Breast epithelium (tissue), 4 donors: Measurements from ENCODE around the gene CRY1. TPM values are rescaled to one million over a fixed set of nuclear protein-coding genes. Genes with fewer than 3 reads are reported as not detected.
"Not testable (repeated sequence)": the region's sequence is repeated elsewhere in the genome, so short reads cannot be mapped to it uniquely, and the experiment has no call there.

ENCODE experiments used
- DNase-seq, 2 donors: peaks; one replicate each; pipeline ENCODE4 v3.0.0-alpha.2; 2019; ENCODE audit warnings: low spot score in 2 of 2
- H3K27ac ChIP-seq, 2 donors: fragments of 200-600 bp; sonication (generic) in 1 of 2; one replicate each; pipeline ENCODE4 v1.5.1; 2016 to 2019; ENCODE audit warnings: mild to moderate bottlenecking in 1 of 2
- H3K27me3 ChIP-seq, 2 donors: fragments of 200-600 bp; sonication (generic) in 1 of 2; one replicate each; pipeline versions ENCODE4 v1.5.1 to v1.6.0; 2017 to 2019; ENCODE audit warnings: control low read depth in 1 of 2, mild to moderate bottlenecking in 1 of 2
- H3K36me3 ChIP-seq: fragments of 200-600 bp; one replicate; pipeline ENCODE4 v1.5.1; 2019
- H3K4me1 ChIP-seq, 2 donors: fragments of 200-600 bp; sonication (generic); one replicate each; pipeline ENCODE4 v1.5.1; 2016 to 2019; ENCODE audit warnings: control low read depth in 1 of 2
- H3K4me3 ChIP-seq, 3 donors: fragments of 200-600 bp; sonication (generic); 1 replicate in 2 of 3; 2 replicates in 1 of 3; pipeline ENCODE4 v1.5.1; 2016 to 2019; ENCODE audit warnings: mild to moderate bottlenecking in 3 of 3, moderate library complexity in 2 of 3
- H3K9me3 ChIP-seq, 2 donors: fragments of 200-600 bp; sonication (generic) in 1 of 2; one replicate each; pipeline ENCODE4 v1.5.1; 2016 to 2019; ENCODE audit warnings: control low read depth in 1 of 2
- POLR2A ChIP-seq: fragments of 450-650 bp; IDR thresholded peaks from one replicate; pipeline ENCODE4 v1.6.1; 2016; ENCODE audit warnings: antibody characterized with exemption, mild to moderate bottlenecking, moderate library complexity
- POLR2AphosphoS5 ChIP-seq, 3 donors: sonication (generic); formaldehyde crosslinking; IDR thresholded peaks; one replicate each; pipeline ENCODE4 v1.6.1; 2017; ENCODE audit warnings: antibody characterized with exemption in 3 of 3
- intact Hi-C: fragments of 100-400 bp; cut with DNase I; formaldehyde crosslinking; loops from one replicate; pipeline ENCODE4 v1.15.1; 2023; ENCODE audit warnings: low total_unique reads
- total RNA-seq, 3 donors: library from RNA; depleted of rRNA; stranded (reverse); fragments of >200 nt; gene quantifications; one replicate each; pipeline ENCODE4 v1.1.0, GENCODE V29; 2016
- TF ChIP-seq, protein P1 (sequence below), 3 donors: fragments of 450-650 bp; IDR thresholded peaks; one replicate each; pipeline ENCODE4 v1.5.1; 2016 to 2017; ENCODE audit warnings: antibody characterized with exemption in 3 of 3, mild to moderate bottlenecking in 3 of 3, moderate library complexity in 3 of 3

CRY1 gene
- total RNA-seq, 3 donors from 2014 or later: 24.0 to 81.5 (median 47.5) TPM

DNA sequence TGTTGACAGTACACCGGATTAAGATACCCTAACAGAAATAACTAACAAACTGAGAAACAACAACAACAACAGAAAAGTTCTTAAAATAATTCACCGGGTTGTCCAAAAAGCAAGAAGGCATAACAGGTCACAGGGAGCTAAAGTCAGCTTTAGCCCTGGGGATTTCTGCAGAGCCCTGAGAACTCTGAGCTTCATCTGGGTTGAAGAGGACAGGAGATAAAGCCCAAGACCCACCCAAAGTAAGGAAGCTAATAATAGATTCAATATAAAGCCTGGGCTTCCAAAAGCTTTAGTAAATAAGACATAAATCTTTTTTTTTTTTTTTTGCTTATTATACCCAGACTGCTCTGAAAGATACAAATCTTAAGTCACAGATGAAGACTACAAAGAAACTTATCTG lies 62.3 kb downstream of the CRY1 start:
- H3K27ac ChIP-seq: peak overlapping the region in 1 of 2 donors; percentile 90
- intact Hi-C loops: no loop called here
- no peak overlapping the region for H3K4me3 ChIP-seq
- H3K4me1 ChIP-seq: no peaks in the 10 kb centered on the region
- H3K36me3 ChIP-seq: no peaks in the 10 kb centered on the region
- H3K27me3 ChIP-seq: no peaks in the 10 kb centered on the region
- no peak for TF ChIP-seq POLR2A
- no peak for TF ChIP-seq POLR2AphosphoS5 (IDR thresholded peaks at IDR 0.05)
- TF ChIP-seq, protein P1, sequence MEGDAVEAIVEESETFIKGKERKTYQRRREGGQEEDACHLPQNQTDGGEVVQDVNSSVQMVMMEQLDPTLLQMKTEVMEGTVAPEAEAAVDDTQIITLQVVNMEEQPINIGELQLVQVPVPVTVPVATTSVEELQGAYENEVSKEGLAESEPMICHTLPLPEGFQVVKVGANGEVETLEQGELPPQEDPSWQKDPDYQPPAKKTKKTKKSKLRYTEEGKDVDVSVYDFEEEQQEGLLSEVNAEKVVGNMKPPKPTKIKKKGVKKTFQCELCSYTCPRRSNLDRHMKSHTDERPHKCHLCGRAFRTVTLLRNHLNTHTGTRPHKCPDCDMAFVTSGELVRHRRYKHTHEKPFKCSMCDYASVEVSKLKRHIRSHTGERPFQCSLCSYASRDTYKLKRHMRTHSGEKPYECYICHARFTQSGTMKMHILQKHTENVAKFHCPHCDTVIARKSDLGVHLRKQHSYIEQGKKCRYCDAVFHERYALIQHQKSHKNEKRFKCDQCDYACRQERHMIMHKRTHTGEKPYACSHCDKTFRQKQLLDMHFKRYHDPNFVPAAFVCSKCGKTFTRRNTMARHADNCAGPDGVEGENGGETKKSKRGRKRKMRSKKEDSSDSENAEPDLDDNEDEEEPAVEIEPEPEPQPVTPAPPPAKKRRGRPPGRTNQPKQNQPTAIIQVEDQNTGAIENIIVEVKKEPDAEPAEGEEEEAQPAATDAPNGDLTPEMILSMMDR (IDR thresholded peaks at IDR 0.05): no peak
- H3K9me3 ChIP-seq: no peaks in the 10 kb centered on the region
- no peak for DNase-seq

DNA sequence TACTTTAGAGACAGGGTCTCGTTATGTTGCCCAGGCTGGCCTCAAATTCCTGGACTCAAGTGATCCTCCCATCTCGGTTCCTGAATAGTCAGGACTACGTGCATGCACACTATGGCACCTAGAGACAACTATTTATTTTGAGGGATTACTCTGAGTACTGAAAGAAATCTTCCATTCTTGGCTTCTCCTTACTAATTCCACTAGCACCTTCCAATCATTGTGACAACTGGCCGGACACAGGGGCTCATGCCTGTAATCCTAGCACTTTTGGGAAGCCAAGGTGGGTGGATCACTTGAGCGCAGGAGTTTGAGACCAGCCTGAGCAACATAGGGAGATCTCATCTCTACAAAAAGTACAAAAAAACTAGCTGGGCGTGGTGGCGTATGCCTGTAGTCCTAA lies 64.3 kb downstream of the CRY1 start:
- intact Hi-C loops: no loop called here
- Histone ChIP-seq H3K4me3 (no peak overlapping the region), H3K27ac (peak overlapping the region in 1 of 2 donors; percentile 90), H3K4me1 (no peaks in the 10 kb centered on the region), H3K36me3 (no peaks in the 10 kb centered on the region), H3K9me3 (no peaks in the 10 kb centered on the region), H3K27me3 (no peaks in the 10 kb centered on the region)
- no peak for TF ChIP-seq POLR2AphosphoS5 (IDR thresholded peaks at IDR 0.05)
- TF ChIP-seq POLR2A: no peak
- TF ChIP-seq, protein P1 (IDR thresholded peaks at IDR 0.05): no peak
- DNase-seq: no peak

DNA sequence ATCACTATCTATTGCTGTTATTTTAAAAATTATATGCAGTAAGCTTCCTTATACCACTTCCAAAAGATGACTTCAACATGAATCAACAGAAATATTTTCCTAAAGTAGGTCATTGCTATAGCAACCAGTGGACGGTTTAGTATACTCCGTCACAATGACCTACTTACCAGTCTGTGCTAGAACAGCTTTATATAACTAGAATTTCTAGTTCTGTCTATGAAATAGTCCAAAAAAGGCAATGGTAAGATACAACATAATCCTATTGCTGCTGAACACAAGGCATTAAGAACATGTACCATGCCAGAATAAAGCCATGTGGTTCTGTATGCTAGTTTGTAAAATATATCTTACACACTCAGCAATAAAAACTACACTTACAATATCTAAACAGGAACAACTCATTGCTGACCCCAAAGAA lies 65.7 kb downstream of the CRY1 start:
- peak overlapping the region; percentile 90 to 91 for H3K27ac ChIP-seq
- peak in 1 of 2 donors; percentile 40 for DNase-seq
- H3K27me3 ChIP-seq: no peaks in the 10 kb centered on the region
- no peaks in the 10 kb centered on the region for H3K9me3 ChIP-seq
- no peak overlapping the region for H3K4me3 ChIP-seq
- H3K4me1 ChIP-seq: no peaks in the 10 kb centered on the region
- no peaks in the 10 kb centered on the region for H3K36me3 ChIP-seq
- intact Hi-C loops: no loop called here
- TF ChIP-seq, protein P1 (IDR thresholded peaks at IDR 0.05): no peak
- no peak for TF ChIP-seq POLR2A
- TF ChIP-seq POLR2AphosphoS5 (IDR thresholded peaks at IDR 0.05): peak in 1 of 3 donors; percentile 65

DNA sequence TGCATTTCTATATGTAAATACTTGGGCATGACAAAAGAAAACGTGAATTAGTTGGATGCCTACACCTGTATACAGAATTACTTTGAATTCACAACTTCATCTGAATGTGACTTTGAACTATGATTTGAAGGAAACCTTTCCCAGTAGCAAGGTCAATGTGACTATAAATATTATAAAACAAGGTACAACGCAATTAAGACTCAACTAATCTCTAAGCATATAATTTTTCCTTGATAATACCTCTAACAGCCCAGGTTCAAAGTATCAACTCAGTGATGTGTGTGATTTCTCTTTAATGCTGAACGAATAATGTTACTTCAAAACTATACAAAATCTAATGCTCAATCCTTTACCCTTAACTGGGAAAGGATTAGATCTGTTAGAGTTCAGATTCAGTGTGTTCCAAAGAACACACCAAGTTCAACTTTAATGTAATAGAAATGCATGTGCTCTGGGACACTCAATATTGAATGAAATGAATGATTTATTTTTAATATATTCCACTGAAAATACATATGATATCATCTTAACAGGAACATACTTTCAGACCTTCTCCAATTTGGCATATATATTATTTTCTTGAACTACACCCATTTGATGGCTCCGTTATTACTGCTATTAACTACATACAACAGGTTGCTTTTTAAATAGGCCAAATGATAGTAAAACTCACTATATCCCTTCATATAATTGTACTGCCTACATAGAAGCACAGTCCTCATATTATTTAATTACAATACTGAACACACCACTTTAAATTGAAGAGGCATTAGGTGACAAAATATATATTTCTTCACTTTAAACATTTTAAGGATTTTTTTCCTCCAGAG lies 66.3 kb downstream of the CRY1 start:
- Histone ChIP-seq H3K36me3 (no peaks in the 10 kb centered on the region), H3K27me3 (no peaks in the 10 kb centered on the region), H3K9me3 (no peaks in the 10 kb centered on the region), H3K4me3 (no peak overlapping the region), H3K4me1 (no peaks in the 10 kb centered on the region), H3K27ac (peak overlapping the region; percentile 90 to 91)
- no peak for TF ChIP-seq POLR2A
- TF ChIP-seq, protein P1 (IDR thresholded peaks at IDR 0.05): no peak
- TF ChIP-seq POLR2AphosphoS5 (IDR thresholded peaks at IDR 0.05): no peak
- DNase-seq: no peak
- intact Hi-C loops: no loop called here

DNA sequence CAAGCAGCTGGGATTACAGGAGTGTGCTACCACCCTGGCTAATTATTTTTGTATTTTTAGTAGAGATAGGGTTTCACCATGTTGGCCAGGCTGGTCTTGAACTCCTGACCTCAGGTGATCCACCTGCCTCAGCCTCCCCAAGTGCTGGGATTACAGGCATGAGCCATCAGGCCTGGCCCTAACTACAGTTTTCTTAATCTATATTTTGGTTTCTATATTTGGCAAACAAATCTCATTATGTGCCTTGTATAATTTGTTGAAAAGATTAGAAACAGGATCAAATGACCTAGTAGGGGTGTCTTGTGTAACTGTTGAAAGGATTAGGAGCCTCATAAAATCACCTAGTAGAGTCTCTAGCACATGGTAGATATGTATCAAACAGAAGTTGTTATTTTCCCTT lies 67.0 kb downstream of the CRY1 start:
- H3K27ac ChIP-seq: peak overlapping the region; percentile 90 to 91
- H3K36me3 ChIP-seq, DNase-seq, H3K4me3 ChIP-seq, H3K9me3 ChIP-seq, H3K4me1 ChIP-seq, H3K27me3 ChIP-seq, intact Hi-C loops: not testable (repeated sequence)
